ENCODE results near the gene KCTD16. TPM values are rescaled to one million over a fixed set of nuclear protein-coding genes. Genes with fewer than 3 reads are reported as not detected.

The KCTD16 gene
- total RNA-seq, 2 experiments from 2014 or later = 0.19 to 0.32 TPM

GRCh38 chr5:144205141-144205551 lies 34.5 kb downstream of the KCTD16 start:
- H4K20me1 ChIP-seq (ENCODE audit: insufficient read depth, low read length) = no peaks in the 10 kb centered on the region
- H3K36me3 ChIP-seq (ENCODE audit: insufficient read depth, low read length) = no peaks in the 10 kb centered on the region
- no peak overlapping the region for H3K27ac ChIP-seq (ENCODE audit: low read depth, low read length, poor library complexity, severe bottlenecking)
- DNase-seq (ENCODE audit: low spot score) = no peak
- POLR2A ChIA-PET = interaction anchor here (1.6 kb wide), 1 partner anchor 9 kb away, joined by 3 read pairs; no protein-coding TSS in a partner anchor
- H3K4me3 ChIP-seq (ENCODE audit: low read depth, low read length, poor library complexity, severe bottlenecking) = no peak overlapping the region
- no peak overlapping the region for H2AFZ ChIP-seq (ENCODE audit: low read length)
- H3K9me2 ChIP-seq (ENCODE audit: insufficient read depth, low read length) = no peaks in the 10 kb centered on the region
- BruUV-seq (replicated peaks) = no TSS peak
- intact Hi-C loops (cut with micrococcal nuclease; ENCODE audit: unreplicated experiment) = no loop called here
- no peaks in the 10 kb centered on the region for H3K9me3 ChIP-seq (ENCODE audit: low read length)
- H3K4me2 ChIP-seq (ENCODE audit: low read length) = no peak overlapping the region
- CTCF ChIA-PET (ENCODE audit: unreplicated experiment) = no interaction called here
- no peaks in the 10 kb centered on the region for H3K4me1 ChIP-seq (ENCODE audit: insufficient read depth, low read length, poor library complexity, severe bottlenecking)
- H3K79me2 ChIP-seq (ENCODE audit: insufficient read depth, low read depth, low read length) = no peaks in the 10 kb centered on the region
- no peak for TF ChIP-seq CTCF (conservative IDR thresholded peaks at IDR 0.05; ENCODE audit: low read length)
- no peak for TF ChIP-seq EZH2phosphoT487 (IDR thresholded peaks at IDR 0.05; ENCODE audit: borderline replicate concordance, low read depth, low read length)

GRCh38 chr5:144206141-144206540 lies 35.5 kb downstream of the KCTD16 start:
- H3K9me3 ChIP-seq (ENCODE audit: low read length) = no peaks in the 10 kb centered on the region

More at GRCh38 chr5:144206141-144206540, 35.5 kb downstream of the KCTD16 start:
- Histone ChIP-seq H3K27ac (ENCODE audit: low read depth, low read length, poor library complexity, severe bottlenecking) (no peak overlapping the region), H2AFZ (ENCODE audit: low read length) (no peak overlapping the region), H3K9me2 (ENCODE audit: insufficient read depth, low read length) (no peaks in the 10 kb centered on the region), H3K36me3 (ENCODE audit: insufficient read depth, low read length) (no peaks in the 10 kb centered on the region), H3K4me2 (ENCODE audit: low read length) (no peak overlapping the region), H4K20me1 (ENCODE audit: insufficient read depth, low read length) (no peaks in the 10 kb centered on the region), H3K4me1 (ENCODE audit: insufficient read depth, low read length, poor library complexity, severe bottlenecking) (no peaks in the 10 kb centered on the region), H3K4me3 (ENCODE audit: low read depth, low read length, poor library complexity, severe bottlenecking) (no peak overlapping the region), H3K79me2 (ENCODE audit: insufficient read depth, low read depth, low read length) (no peaks in the 10 kb centered on the region)
- DNase-seq (ENCODE audit: low spot score) = no peak
- BruUV-seq (replicated peaks) = no TSS peak
- intact Hi-C loops (cut with micrococcal nuclease; ENCODE audit: unreplicated experiment) = no loop called here
- ChIA-PET CTCF (ENCODE audit: unreplicated experiment) (no interaction called here), POLR2A (interaction anchor here (0.7 to 1.6 kb wide), 2 partner anchors 8 to 20 kb away, joined by 3 to 4 read pairs; no protein-coding TSS in a partner anchor)
- no peak for TF ChIP-seq CTCF (conservative IDR thresholded peaks at IDR 0.05; ENCODE audit: low read length)
- TF ChIP-seq EZH2phosphoT487 (IDR thresholded peaks at IDR 0.05; ENCODE audit: borderline replicate concordance, low read depth, low read length) = no peak

Data from OCI-LY7 (cell line).